Cardiac muscle cell (in vitro differentiated cells and primary cell): ENCODE measurements around the gene MAG. TPM values are rescaled to one million over a fixed set of nuclear protein-coding genes. Genes with fewer than 3 reads are reported as not detected.
"Not testable (repeated sequence)": the region's sequence is repeated elsewhere in the genome, so short reads cannot be mapped to it uniquely, and the experiment has no call there.

Experiments
- DNase-seq, 2 donors: peaks; one replicate each; pipeline versions ENCODE4 v3.0.0 to v3.0.0-alpha.2; 2010 to 2017; ENCODE audit warnings: low read depth in 1 of 2, low spot score in 1 of 2
- H3K27ac ChIP-seq: fragments of 200-600 bp; sonication (generic); 2 replicates; pipeline ENCODE4 v1.5.1; 2016
- H3K27me3 ChIP-seq: fragments of 200-600 bp; sonication (generic); 2 replicates; pipeline ENCODE4 v1.6.0; 2016; ENCODE audit warnings: control low read depth
- H3K36me3 ChIP-seq: fragments of 200-600 bp; sonication (generic); 2 replicates; pipeline ENCODE4 v1.5.1; 2016; ENCODE audit warnings: control low read depth
- H3K4me1 ChIP-seq: fragments of 200-600 bp; sonication (generic); 2 replicates; pipeline ENCODE4 v1.8.1; 2017; ENCODE audit warnings: low read depth, mild to moderate bottlenecking, mixed run types
- H3K4me3 ChIP-seq: fragments of 200-600 bp; sonication (generic); 2 replicates; pipeline ENCODE4 v1.5.1; 2016; ENCODE audit warnings: mild to moderate bottlenecking
- H3K9me3 ChIP-seq: fragments of 200-600 bp; sonication (generic); 2 replicates; pipeline ENCODE4 v1.5.1; 2017; ENCODE audit warnings: low read depth, mild to moderate bottlenecking, control low read depth
- polyA plus RNA-seq: library from polyadenylated mRNA; unstranded; fragments of >200 nt; fragmentation: Nextera tagmentation; extraction: Ambion mirVana; gene quantifications from 2 replicates; pipeline ENCODE4 v1.2.1, GENCODE V29; 2016
- total RNA-seq: library from RNA; depleted of rRNA; stranded (reverse); fragments of >200 nt; gene quantifications from 2 replicates; pipeline ENCODE4 v1.2.3, GENCODE V29; 2016
- TF ChIP-seq, protein P1 (sequence below): IDR thresholded peaks from 2 replicates; pipeline ENCODE4 v1.5.1; 2012; ENCODE audit warnings: low read depth, mild to moderate bottlenecking, low read length

Gene MAG
- total and polyA plus RNA-seq, 2 experiments from 2014 or later: 1.2 to 2.1 TPM

DNA sequence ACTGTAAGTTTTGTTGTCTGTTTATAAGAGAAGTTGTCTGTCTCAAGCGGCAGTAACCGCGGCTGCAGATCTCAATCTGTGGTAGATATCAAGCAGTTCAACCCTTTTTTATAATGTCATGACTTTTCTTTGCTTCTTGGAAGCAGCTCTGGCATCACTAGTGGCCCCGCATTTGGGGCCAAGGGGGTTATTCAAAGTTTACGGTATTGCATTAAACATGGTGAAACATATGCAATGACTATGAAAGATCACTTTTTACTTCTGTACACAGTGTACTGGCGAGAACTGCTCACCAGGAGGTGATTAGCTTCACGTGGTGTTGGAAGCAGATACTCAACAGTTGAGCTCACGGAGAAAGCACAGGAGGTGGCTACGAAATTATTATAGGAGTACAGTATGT is 61.7 kb downstream of the MAG start:
- Histone ChIP-seq H3K4me1 (no peaks in the 10 kb centered on the region), H3K9me3 (no peaks in the 10 kb centered on the region), H3K36me3 (no peaks in the 10 kb centered on the region), H3K4me3 (no peak overlapping the region), H3K27ac (no peak overlapping the region), H3K27me3 (no peaks in the 10 kb centered on the region)
- DNase-seq: peak in 1 of 2 donors; percentile 70
- TF ChIP-seq, protein P1, sequence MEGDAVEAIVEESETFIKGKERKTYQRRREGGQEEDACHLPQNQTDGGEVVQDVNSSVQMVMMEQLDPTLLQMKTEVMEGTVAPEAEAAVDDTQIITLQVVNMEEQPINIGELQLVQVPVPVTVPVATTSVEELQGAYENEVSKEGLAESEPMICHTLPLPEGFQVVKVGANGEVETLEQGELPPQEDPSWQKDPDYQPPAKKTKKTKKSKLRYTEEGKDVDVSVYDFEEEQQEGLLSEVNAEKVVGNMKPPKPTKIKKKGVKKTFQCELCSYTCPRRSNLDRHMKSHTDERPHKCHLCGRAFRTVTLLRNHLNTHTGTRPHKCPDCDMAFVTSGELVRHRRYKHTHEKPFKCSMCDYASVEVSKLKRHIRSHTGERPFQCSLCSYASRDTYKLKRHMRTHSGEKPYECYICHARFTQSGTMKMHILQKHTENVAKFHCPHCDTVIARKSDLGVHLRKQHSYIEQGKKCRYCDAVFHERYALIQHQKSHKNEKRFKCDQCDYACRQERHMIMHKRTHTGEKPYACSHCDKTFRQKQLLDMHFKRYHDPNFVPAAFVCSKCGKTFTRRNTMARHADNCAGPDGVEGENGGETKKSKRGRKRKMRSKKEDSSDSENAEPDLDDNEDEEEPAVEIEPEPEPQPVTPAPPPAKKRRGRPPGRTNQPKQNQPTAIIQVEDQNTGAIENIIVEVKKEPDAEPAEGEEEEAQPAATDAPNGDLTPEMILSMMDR: peak; percentile 30

DNA sequence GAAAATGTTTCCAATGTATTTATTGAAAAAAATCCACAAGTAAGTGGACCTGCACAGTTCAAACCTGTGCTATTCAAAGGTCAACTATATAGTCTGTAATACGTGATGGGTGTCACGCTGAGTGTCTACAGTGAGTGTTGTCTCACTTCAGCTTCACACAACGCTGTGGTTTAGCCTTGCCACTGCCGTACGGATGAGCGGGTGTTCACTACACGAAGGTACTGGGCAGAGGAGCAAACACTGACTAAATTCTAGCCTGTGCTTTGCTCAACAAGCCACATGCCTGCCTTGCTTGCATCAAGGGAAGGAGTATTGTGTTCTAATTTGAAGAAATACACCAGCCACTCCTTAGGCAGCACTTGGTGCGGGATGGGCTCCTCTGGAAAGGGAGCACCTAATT is 62.9 kb downstream of the MAG start:
- H3K4me3 ChIP-seq: no peak overlapping the region
- no peaks in the 10 kb centered on the region for H3K27me3 ChIP-seq
- H3K9me3 ChIP-seq: no peaks in the 10 kb centered on the region
- TF ChIP-seq, protein P1: no peak
- H3K27ac ChIP-seq: no peak overlapping the region
- DNase-seq: no peak
- no peaks in the 10 kb centered on the region for H3K36me3 ChIP-seq
- no peaks in the 10 kb centered on the region for H3K4me1 ChIP-seq

DNA sequence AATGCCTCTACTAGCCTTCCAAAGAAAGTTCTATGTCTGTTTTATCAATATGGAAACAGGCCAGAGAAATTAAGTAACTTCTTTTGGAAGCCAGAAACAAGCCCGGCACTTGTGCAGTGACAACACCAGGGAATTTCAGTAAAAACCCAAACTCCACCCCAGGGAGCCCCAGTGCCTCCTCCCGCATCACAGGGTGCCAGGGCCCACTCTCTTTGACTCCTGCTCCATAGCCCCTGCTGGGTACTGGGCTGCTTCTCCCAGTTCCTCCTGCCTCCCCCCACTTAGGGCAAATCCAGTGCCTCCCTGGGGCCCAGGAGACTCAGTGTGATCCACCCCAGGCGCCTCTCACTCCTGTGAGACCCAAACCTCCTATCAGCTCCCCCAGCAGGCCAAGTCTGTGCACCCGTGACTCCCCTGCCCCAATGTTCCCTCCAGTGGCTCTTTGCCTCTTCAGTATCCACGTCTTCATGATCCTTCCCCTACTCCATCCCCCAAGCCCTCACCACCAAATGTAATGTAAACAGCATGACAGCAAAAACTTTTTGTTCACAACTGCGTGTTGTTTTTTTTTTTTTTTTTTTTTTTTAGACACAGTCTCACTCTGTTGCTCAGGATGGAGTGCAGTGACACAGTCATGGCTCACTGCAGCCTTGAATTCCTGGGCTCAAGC is 64.0 kb downstream of the MAG start:
- no peaks in the 10 kb centered on the region for H3K4me1 ChIP-seq
- no peaks in the 10 kb centered on the region for H3K36me3 ChIP-seq
- H3K9me3 ChIP-seq: no peaks in the 10 kb centered on the region
- TF ChIP-seq, protein P1: no peak
- H3K4me3 ChIP-seq: no peak overlapping the region
- no peak overlapping the region for H3K27ac ChIP-seq
- peak in 1 of 2 donors; percentile 42 for DNase-seq
- H3K27me3 ChIP-seq: no peaks in the 10 kb centered on the region

DNA sequence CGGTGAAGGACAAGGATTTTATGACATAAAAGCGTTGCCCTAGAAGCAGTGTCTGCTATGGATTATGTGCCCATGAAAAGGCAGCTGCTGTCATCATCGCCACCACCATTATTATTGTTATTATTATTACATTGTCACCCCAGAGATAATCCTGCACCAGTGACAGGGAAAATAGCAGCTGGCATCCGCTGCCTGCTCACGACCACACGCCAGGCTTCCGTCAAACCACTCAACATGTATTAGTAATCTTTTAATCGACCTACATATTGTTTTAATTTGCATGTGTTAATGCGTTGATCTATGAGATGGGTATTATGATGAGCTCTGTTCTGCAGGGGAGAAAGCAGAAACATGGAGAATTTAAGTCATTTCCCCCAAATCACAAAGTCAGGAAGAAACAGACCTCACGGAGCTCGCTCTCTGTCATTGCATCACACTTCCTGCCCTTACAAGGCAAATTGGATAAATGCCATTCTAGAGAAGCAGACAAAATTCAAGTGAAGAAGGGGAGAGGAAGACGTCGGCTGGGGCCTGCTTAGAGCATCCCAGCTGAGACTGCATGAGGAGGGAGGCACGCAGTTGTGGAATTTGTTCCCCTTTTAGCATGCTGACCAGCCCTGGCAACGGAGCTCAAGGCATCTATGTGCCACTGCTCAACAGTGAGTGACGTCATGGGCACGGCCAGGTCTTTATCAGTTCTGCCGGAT is 66.1 kb downstream of the MAG start, which contains the start of gene FFAR3:
TSS of gene FFAR3 (plus strand) at position 594 of the 707 bp plus-strand sequence. CDS start 431 bp downstream, outside the sequence.
- peak in 1 of 2 donors; percentile 92 for DNase-seq
- TF ChIP-seq, protein P1: no peak
- Histone ChIP-seq H3K4me1 (no peaks in the 10 kb centered on the region), H3K27me3 (no peaks in the 10 kb centered on the region), H3K4me3 (no peak within 1 kb of the TSS), H3K27ac (no peak within 1 kb of the TSS), H3K9me3 (no peaks in the 10 kb centered on the region), H3K36me3 (no peaks in the 10 kb centered on the region)

DNA sequence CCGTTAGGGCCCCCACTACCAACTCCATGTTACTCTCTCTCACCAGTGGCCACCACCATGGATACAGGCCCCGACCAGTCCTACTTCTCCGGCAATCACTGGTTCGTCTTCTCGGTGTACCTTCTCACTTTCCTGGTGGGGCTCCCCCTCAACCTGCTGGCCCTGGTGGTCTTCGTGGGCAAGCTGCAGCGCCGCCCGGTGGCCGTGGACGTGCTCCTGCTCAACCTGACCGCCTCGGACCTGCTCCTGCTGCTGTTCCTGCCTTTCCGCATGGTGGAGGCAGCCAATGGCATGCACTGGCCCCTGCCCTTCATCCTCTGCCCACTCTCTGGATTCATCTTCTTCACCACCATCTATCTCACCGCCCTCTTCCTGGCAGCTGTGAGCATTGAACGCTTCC is 66.9 kb downstream of the MAG start:
- H3K27ac ChIP-seq, H3K36me3 ChIP-seq, H3K4me3 ChIP-seq, H3K4me1 ChIP-seq, H3K9me3 ChIP-seq, DNase-seq, H3K27me3 ChIP-seq: not testable (repeated sequence)

DNA sequence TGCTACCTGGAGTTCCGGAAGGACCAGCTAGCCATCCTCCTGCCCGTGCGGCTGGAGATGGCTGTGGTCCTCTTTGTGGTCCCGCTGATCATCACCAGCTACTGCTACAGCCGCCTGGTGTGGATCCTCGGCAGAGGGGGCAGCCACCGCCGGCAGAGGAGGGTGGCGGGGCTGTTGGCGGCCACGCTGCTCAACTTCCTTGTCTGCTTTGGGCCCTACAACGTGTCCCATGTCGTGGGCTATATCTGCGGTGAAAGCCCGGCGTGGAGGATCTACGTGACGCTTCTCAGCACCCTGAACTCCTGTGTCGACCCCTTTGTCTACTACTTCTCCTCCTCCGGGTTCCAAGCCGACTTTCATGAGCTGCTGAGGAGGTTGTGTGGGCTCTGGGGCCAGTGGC is 67.4 kb downstream of the MAG start:
- H3K27me3 ChIP-seq, H3K9me3 ChIP-seq, H3K27ac ChIP-seq, H3K4me3 ChIP-seq, H3K36me3 ChIP-seq, H3K4me1 ChIP-seq, DNase-seq: not testable (repeated sequence)

DNA sequence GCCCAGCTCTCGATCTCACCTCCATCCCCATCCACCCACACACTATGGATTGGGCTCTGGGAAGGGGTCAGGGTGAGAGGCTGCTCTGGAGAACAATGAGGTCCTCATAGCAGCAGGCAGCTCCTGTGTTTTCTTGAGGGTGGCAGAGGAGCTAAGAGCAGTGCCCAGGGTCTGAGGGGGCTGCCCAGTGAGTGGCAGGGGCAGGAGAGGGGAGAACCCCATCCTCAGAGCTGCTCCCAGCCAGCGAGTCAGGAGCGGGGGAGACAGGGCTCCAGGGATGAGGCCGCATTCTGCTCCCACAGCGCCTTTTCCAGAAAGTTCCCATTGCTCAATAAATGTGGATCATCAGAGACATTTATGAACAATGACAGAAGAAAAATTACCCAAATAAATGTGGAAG is 68.1 kb downstream of the MAG start:
- not testable (repeated sequence) for DNase-seq, H3K9me3 ChIP-seq, H3K27ac ChIP-seq, H3K4me3 ChIP-seq, H3K36me3 ChIP-seq, H3K27me3 ChIP-seq, H3K4me1 ChIP-seq
